ENCODE measurements around the gene CYP3A7. TPM values are rescaled to one million over a fixed set of nuclear protein-coding genes. Genes with fewer than 3 reads are reported as not detected.

CYP3A7 gene
- total and polyA plus RNA-seq, 9 of the 15 experiments (the other 6 are each of a cell fraction or from before 2014, with no cell fraction given): 0.20 TPM; not detected in 8

- TF ChIP-seq ZNF318 (IDR thresholded peaks at IDR 0.05; ENCODE audit: borderline replicate concordance in 1 of 2, low read depth in 1 of 2) (no peak), ZMIZ1 (IDR thresholded peaks at IDR 0.05; ENCODE audit: low read depth in 2 of 2, low read length in 2 of 2) (peak in 1 of 2 experiments; percentile 76; a peak in 2 of 4 replicates), E2F1 (CRISPR knock-in tag; IDR thresholded peaks at IDR 0.05) (no peak), RBM25 (IDR thresholded peaks at IDR 0.05; ENCODE audit: low read depth, low read length, severe bottlenecking) (peak; percentile 10), YY1 (IDR thresholded peaks at IDR 0.05; ENCODE audit: borderline replicate concordance in 1 of 3, control insufficient read depth in 1 of 3, extremely low read depth in 1 of 3, insufficient read depth in 3 of 3, insufficient read length in 1 of 3, insufficient replicate concordance in 2 of 3, low read depth in 1 of 3, low read length in 2 of 3) (peak in 1 of 3 experiments; percentile 38), FOXK2 (conservative IDR thresholded peaks at IDR 0.05 in 1 of 2, IDR thresholded peaks at IDR 0.05 in 1 of 2; ENCODE audit: low read depth in 2 of 2) (peak in 1 of 2 experiments; percentile 20; a peak in 1 of 4 replicates), C11orf30 (IDR thresholded peaks at IDR 0.05; ENCODE audit: low read depth) (peak; percentile 33), FOSL1 (tag; conservative IDR thresholded peaks at IDR 0.05) (peak; percentile 85)
These were observed 55.4 kb downstream of the CYP3A7 start, which contains the start of gene CYP3A5 (continued) for GRCh38 chr7:99679400-99680191.
